Calu3 (cell line): ENCODE measurements around the gene ANKFY1. TPM values are rescaled to one million over a fixed set of nuclear protein-coding genes. Genes with fewer than 3 reads are reported as not detected.

Experiments used
- BruUV-seq: library from RNA; stranded (reverse); fragments of 400-500 nt; replicated peaks from 2 replicates; lab custom pipeline; 2021; lab: Mats Ljungman, UMichigan
- CTCF ChIA-PET: fragments of 300-600 bp; sonication (Branson Sonifier 250); formaldehyde crosslinking; loops from one replicate; lab custom pipeline; 2022; ENCODE audit warnings: antibody characterized with exemption; lab: Charles Lee
- DNase-seq: peaks from one replicate; pipeline ENCODE4 v3.0.0; 2022
- H3K27ac Mint-ChIP-seq: one replicate; pipeline ENCODE4 v1.8.0; 2022; ENCODE audit warnings: mixed read lengths; ENCODE audit not compliant: unreplicated experiment
- H3K27me3 Mint-ChIP-seq: one replicate; pipeline ENCODE4 v1.8.0; 2022; ENCODE audit warnings: mixed read lengths; ENCODE audit not compliant: unreplicated experiment
- H3K36me3 Mint-ChIP-seq: one replicate; pipeline ENCODE4 v1.8.0; 2022; ENCODE audit warnings: mild to moderate bottlenecking, moderate library complexity, mixed read lengths; ENCODE audit not compliant: insufficient read depth, unreplicated experiment
- H3K4me1 Mint-ChIP-seq: one replicate; pipeline ENCODE4 v1.8.0; 2022; ENCODE audit warnings: mild to moderate bottlenecking, low read depth, mixed read lengths; ENCODE audit not compliant: unreplicated experiment
- H3K4me3 Mint-ChIP-seq: one replicate; pipeline ENCODE4 v1.8.0; 2022; ENCODE audit warnings: mild to moderate bottlenecking, low read depth, moderate library complexity, mixed read lengths; ENCODE audit not compliant: unreplicated experiment
- H3K9me3 Mint-ChIP-seq: one replicate; pipeline ENCODE4 v1.8.0; 2022; ENCODE audit warnings: low read depth, mixed read lengths; ENCODE audit not compliant: unreplicated experiment
- intact Hi-C: fragments of 100-400 bp; cut with micrococcal nuclease; formaldehyde crosslinking; loops from one replicate; pipeline ENCODE4 v1.10.0; 2022; ENCODE audit not compliant: unreplicated experiment
- total RNA-seq: library from RNA; stranded (reverse); gene quantifications from 2 replicates; pipeline ENCODE4 v1.2.3, GENCODE V29; 2022
- TF ChIP-seq, protein P1 (sequence below): fragments of 200-600 bp; IDR thresholded peaks from one replicate; pipeline ENCODE4 v1.8.0; 2022; ENCODE audit warnings: antibody characterized with exemption; ENCODE audit not compliant: unreplicated experiment

Gene ANKFY1
- total RNA-seq, 1 experiment from 2014 or later = 46.8 TPM

DNA sequence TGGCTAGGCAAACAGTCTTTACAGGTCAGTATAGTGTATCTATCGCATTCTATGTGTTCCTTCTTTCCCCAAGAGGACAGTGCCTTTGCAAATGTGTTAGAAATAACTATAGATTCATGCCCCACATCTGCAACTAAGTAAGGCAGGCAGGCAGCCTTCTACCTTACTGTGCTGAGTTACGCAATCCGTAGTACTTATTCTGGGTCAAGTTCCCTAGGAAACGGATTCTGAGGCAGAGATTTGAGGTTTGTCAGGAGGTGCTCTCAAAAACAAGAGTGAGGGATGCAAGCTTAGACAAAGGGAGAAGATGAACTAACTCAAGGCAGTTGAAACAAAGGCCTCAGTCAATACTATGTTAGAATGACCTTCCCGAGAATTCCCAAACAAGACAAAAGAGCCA, 12.7 kb upstream of the ANKFY1 start:
- Mint-ChIP-seq H3K9me3 (no peaks in the 10 kb centered on the region), H3K4me3 (no peak overlapping the region), H3K27ac (no peak overlapping the region), H3K4me1 (no peaks in the 10 kb centered on the region), H3K27me3 (no peaks in the 10 kb centered on the region), H3K36me3 (no peaks in the 10 kb centered on the region)
- no peak for DNase-seq
- CTCF ChIA-PET = no interaction called here
- no TSS peak for BruUV-seq
- TF ChIP-seq, protein P1, sequence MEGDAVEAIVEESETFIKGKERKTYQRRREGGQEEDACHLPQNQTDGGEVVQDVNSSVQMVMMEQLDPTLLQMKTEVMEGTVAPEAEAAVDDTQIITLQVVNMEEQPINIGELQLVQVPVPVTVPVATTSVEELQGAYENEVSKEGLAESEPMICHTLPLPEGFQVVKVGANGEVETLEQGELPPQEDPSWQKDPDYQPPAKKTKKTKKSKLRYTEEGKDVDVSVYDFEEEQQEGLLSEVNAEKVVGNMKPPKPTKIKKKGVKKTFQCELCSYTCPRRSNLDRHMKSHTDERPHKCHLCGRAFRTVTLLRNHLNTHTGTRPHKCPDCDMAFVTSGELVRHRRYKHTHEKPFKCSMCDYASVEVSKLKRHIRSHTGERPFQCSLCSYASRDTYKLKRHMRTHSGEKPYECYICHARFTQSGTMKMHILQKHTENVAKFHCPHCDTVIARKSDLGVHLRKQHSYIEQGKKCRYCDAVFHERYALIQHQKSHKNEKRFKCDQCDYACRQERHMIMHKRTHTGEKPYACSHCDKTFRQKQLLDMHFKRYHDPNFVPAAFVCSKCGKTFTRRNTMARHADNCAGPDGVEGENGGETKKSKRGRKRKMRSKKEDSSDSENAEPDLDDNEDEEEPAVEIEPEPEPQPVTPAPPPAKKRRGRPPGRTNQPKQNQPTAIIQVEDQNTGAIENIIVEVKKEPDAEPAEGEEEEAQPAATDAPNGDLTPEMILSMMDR = no peak
- intact Hi-C loops = no loop called here

DNA sequence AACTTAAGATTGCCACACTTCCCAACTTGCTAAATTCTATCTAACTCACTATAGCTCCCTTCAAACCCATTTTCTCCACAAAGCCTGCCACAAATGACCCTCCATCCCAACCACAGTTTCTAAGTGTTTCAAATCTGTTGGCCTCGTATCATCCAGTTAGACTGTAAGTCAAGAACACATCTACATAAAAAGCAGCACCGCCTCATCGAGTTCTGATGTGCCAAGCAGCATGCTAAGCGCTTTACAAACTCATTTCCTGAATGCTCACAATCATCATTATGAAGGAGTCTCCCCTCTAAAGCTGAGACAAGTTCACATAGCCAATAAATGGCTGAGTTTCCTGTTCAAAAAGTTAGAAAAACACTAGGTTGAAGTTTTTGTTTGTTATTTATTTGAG, 9.2 kb upstream of the ANKFY1 start:
- Mint-ChIP-seq H3K4me3 (no peak overlapping the region), H3K36me3 (no peaks in the 10 kb centered on the region), H3K27me3 (no peaks in the 10 kb centered on the region), H3K9me3 (no peaks in the 10 kb centered on the region), H3K27ac (peak overlapping the region; percentile 40), H3K4me1 (no peaks in the 10 kb centered on the region)
- no TSS peak for BruUV-seq
- TF ChIP-seq, protein P1 = no peak
- intact Hi-C loops = no loop called here
- CTCF ChIA-PET = no interaction called here
- no peak for DNase-seq

GRCh38 chr17:4272213-4272971, 8.6 kb upstream of the ANKFY1 start:
- CTCF ChIA-PET = no interaction called here
- Mint-ChIP-seq H3K27ac (peak overlapping the region; percentile 40), H3K4me1 (no peaks in the 10 kb centered on the region), H3K36me3 (no peaks in the 10 kb centered on the region), H3K9me3 (no peaks in the 10 kb centered on the region), H3K27me3 (no peaks in the 10 kb centered on the region), H3K4me3 (no peak overlapping the region)
- TF ChIP-seq, protein P1 = no peak
- intact Hi-C loops = no loop called here
- BruUV-seq = no TSS peak
- DNase-seq = no peak

GRCh38 chr17:4270736-4271135, 7.0 kb upstream of the ANKFY1 start:
- no peaks in the 10 kb centered on the region for H3K9me3 Mint-ChIP-seq
- no peak overlapping the region for H3K27ac Mint-ChIP-seq
- DNase-seq = no peak
- no peak overlapping the region for H3K4me3 Mint-ChIP-seq
- H3K36me3 Mint-ChIP-seq = no peaks in the 10 kb centered on the region
- TF ChIP-seq, protein P1 = no peak
- CTCF ChIA-PET = no interaction called here
- no peaks in the 10 kb centered on the region for H3K4me1 Mint-ChIP-seq
- no TSS peak for BruUV-seq
- intact Hi-C loops = no loop called here
- no peaks in the 10 kb centered on the region for H3K27me3 Mint-ChIP-seq
